ENCODE results near the gene GATB.

The GATB gene

DNA sequence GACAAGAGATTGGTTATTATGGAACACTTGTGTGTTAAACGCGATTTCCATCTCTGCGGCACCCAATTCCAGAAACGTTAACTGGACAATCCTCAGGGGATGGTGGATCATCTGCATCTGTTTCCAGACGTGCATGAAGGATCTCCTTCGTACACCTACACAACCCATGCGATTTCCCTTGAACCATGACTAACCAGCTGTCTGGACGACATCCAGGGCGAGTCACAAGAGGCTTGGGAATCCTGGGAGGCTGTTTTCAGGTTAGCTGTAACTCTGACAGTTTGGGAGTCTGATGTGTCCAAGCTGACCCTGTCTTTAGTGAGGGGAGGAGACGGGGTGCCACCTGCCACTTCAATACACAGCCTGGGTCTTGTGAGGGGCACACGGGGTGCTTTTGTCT is 84.5 kb downstream of the GATB start:
- in situ Hi-C loops (cut with MboI; ENCODE audit: low sequenced_read_pairs), result no loop called here

- in situ Hi-C loops (cut with MboI; ENCODE audit: low sequenced_read_pairs), result no loop called here
These were observed 85.3 kb downstream of the GATB start for GRCh38 chr4:151675411-151675971.

DNA sequence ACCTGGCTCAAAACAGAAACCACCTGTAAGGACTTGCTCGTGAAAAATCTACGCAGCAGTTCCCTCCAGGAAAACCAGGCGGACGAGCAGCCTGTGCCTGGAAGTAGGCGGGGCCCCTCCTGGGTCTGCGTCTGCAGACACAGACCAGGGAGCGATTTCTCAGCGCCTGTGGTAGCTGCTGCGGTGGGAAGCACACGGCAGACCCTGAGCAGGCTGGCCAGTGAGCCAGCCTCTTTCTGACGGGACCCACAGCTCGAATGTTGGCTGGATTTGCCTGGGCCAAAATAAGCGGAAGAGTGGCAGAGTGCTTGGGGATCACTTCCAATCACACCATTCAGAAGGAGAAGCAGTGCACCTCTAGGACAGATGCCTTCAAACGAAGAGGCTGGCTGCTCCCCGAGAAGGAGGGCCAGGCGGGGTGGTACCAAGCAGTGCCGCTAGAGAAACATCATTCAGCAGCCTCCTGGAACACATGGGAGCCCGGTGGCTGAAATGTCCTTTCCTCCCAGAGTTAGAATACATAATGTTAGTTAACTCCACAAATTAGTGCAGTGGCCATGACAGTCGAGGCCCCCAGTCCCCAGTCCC is 85.9 kb downstream of the GATB start:
- in situ Hi-C loops (cut with MboI; ENCODE audit: low sequenced_read_pairs), result no loop called here

DNA sequence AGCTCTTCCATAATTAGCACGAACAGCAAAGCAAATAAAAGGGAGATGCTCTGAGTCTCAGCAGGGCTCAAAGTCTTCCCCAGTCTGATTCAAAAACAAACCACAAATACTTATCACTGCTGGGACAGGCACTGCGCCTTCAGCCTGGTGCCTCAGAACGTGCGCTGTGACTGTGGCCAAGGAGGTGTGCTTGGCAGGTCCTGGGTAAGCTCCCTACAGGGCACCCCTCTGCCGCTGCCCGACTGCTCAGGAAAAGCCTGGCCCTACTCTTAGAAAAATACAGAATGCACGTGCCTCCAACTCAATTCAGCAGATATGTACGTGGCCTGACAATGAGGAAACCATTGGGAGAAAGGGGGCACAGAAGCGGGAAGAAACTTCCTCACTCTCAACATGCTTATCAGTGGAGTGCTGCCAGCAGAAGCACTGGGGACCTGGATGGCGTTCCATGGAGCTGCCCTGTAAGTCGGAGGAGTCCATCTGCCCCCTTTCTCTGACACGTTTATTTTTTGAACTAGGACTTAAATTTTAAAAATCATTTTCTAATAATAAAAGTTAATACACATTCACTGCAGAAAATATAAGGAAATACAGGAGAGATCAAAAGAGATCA is 86.8 kb downstream of the GATB start:
- in situ Hi-C loops (cut with MboI; ENCODE audit: low sequenced_read_pairs), result no loop called here

GRCh38 chr4:151672996-151673395 is 87.8 kb downstream of the GATB start:
- in situ Hi-C loops (cut with MboI; ENCODE audit: low sequenced_read_pairs), result no loop called here

GRCh38 chr4:151671541-151672059 is 89.2 kb downstream of the GATB start:
- in situ Hi-C loops (cut with MboI; ENCODE audit: low sequenced_read_pairs), result no loop called here

DNA sequence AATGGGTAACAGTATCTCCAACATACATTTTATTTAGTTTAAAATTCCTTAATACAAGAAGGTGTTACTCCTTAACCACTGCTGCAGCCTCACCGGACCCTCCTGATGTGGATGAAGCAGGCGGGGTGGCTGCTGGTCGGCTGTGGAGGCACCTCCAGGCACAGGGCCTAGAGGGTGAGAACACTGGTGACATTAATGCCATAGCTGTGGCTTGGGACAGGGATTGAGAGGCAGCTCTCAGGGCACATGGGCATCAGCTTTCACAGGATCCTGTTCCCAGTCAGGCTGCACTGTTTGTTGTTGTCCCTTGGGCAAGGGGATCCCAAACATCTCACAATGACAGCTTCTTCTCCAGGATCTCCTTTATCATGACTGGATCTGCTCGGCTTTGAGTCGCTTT is 90.0 kb downstream of the GATB start:
- in situ Hi-C loops (cut with MboI; ENCODE audit: low sequenced_read_pairs), result no loop called here

DNA sequence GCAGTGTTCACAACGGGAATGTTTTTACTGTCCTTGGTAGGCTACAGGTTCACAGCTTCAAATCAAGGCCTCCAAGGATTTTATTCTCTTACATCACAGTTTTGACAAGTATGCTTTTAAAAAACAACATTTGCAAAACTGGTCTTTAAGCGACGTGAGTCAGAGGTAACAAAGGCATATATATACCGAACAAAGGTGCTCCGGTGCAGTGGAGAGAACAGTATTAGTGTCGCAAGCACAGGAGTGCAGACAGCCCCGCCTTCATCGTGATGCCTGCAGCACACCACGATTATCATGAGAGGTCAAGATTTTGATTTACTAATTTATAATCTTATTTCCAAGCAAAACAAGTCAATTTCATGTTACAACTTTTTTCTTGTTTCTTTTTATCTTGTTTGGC is 90.8 kb downstream of the GATB start:
- in situ Hi-C loops (cut with MboI; ENCODE audit: low sequenced_read_pairs), result no loop called here

- in situ Hi-C loops (cut with MboI; ENCODE audit: low sequenced_read_pairs), result no loop called here
These were observed 92.0 kb downstream of the GATB start for GRCh38 chr4:151668689-151669402.

GRCh38 chr4:151667666-151668065 is 93.1 kb downstream of the GATB start:
- in situ Hi-C loops (cut with MboI; ENCODE audit: low sequenced_read_pairs), result no loop called here

- in situ Hi-C loops (cut with MboI; ENCODE audit: low sequenced_read_pairs), result no loop called here
These were observed 93.8 kb downstream of the GATB start for GRCh38 chr4:151667048-151667447.

GRCh38 chr4:151666501-151666900 is 94.3 kb downstream of the GATB start:
- in situ Hi-C loops (cut with MboI; ENCODE audit: low sequenced_read_pairs), result no loop called here

DNA sequence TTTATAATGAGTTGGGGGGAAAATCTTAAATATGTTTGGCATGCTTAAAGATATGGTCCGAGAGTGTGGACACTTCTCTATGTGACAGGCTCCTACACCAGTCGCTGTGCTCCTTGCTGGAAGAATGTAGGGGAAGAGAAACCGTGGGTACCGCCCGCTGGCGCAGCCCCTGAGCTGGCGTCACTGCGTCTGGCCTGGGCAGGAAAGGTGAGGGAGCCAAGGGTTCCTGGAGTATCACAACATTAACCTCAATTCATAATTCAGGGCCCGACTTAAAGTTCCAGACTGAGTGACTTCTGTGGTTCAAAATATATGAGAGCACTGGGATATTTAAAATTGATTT is 95.1 kb downstream of the GATB start:
- in situ Hi-C loops (cut with MboI; ENCODE audit: low sequenced_read_pairs), result no loop called here

DNA sequence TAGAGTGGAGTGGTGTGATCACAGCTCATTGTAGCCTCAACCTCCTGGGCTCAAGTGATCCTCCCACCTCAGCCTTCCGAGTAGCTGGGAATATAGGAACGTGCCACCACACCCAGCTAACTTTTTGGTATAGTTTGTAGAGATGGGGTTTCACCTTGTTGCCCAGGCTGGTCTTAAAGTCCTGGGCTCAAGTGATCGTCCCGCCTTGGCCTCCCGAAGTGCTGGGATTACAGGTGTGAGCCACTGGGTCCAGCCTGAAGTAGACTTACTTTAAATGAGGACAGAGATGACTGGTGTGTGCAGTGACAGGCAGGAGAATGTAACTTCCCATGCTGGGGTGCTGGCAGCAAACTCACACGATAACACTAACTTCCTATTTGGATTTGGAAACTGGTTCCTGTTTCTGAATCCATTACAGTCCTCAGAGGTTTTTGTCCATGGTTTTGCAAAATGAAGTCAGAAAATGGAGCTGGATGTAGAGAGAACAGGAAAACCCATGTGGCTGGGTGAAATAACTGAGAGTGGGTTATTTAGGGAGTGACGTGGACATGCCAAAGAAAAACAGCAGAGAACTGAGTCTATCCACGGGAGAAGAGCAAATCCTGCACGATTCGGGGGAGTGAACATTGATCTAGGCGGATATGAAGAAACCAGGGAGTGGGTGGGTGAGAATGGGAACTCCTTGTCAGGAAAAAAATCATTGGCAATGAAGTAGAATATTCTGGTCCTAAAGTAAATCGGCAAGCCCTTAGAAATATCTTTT is 95.6 kb downstream of the GATB start:
- in situ Hi-C loops (cut with MboI; ENCODE audit: low sequenced_read_pairs), result no loop called here

GRCh38 chr4:151664289-151664688 is 96.5 kb downstream of the GATB start:
- in situ Hi-C loops (cut with MboI; ENCODE audit: low sequenced_read_pairs), result no loop called here

DNA sequence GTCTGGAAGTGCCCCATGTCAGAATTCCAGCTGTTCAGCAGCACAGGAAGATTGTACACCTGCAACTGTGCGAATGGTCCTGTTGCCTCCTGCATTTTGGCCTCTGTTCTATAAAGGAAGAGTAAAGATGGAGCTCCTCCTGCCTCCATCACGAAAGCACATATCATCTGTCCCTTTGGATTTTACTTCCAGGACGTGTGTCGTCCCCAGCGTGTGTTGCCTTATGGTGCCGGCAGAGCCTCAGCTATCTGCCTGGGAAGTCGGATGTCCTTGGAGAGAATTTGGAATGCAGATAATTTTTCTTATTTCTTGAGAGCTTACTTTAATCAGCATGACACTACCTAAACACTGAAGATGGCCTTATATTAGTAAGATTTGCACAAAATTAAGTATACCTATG is 97.7 kb downstream of the GATB start:
- in situ Hi-C loops (cut with MboI; ENCODE audit: low sequenced_read_pairs), result no loop called here

DNA sequence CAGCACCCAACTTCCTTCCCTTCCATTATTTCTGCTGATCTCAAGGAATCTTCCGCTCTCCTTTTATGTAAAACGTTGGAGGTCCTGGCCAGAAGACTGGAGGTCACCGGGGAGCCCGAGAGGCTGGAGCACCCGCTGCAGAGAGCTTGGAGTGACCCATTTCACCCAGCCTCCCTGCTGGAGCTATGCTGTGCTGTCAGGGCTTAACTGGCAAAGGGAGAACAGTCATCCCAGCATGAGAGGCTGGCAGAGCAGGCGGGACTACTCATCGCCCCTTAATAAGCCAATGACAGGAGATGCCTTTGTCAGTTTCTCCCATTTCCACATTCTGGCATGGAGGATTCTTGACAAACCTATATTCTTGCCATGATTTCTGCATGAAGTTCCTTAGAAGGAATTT is 98.9 kb downstream of the GATB start:
- in situ Hi-C loops (cut with MboI; ENCODE audit: low sequenced_read_pairs), result no loop called here

GRCh38 chr4:151660676-151661075 is 100.1 kb downstream of the GATB start:
- in situ Hi-C loops (cut with MboI; ENCODE audit: low sequenced_read_pairs), result no loop called here

DNA sequence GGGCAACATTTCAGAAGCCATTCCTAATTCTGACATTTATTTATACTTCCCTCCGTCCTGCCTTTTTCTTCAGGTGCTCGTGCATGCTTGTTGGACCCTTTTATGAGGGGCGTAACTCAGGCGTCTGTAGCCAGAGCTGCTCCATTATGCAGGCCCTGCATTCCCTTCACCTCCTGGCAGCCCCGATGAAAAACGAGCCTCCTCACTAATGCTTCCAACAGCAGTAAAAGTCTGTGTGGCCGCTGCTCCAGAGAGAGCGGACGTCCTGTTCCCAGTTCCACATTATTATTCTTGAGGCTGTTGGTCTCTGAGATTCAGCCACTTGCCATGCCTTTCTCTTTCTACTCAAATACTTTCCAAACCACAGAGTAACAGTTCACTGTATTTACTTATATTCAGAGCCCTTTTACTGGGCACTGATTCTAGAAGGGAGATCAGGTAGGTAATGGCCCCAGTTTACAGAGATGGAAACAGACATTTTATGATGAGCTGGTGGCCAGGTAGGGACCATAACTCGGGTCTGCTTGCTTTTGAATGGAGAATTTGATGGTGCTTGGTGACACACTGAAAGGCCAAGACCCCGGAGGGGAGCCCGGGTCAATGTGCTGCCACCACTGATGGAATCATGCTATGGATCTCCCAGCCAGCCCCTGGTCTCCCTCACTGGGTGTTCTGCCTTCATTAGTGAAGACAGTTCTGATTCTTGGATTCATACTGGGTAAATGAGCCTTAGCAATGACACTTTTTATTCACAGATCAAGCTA is 101.0 kb downstream of the GATB start:
- in situ Hi-C loops (cut with MboI; ENCODE audit: low sequenced_read_pairs), result no loop called here

- in situ Hi-C loops (cut with MboI; ENCODE audit: low sequenced_read_pairs), result no loop called here
These were observed 101.7 kb downstream of the GATB start for GRCh38 chr4:151658959-151659600.

All from HL-60/S4 (cell line).